ENCODE data around the gene FAM163B. TPM values are rescaled to one million over a fixed set of nuclear protein-coding genes. Genes with fewer than 3 reads are reported as not detected.

FAM163B gene
- total RNA-seq, 1 donor from 2014 or later, result not detected

GRCh38 chr9:133583111-133583510 is 26.1 kb downstream of the FAM163B start:
- Mint-ChIP-seq H3K27me3 (ENCODE audit: low read depth) (peaks cover 13% of the 10 kb centered on the region), H3K4me1 (peaks cover 24% of the 10 kb centered on the region), H3K9me3 (no peaks in the 10 kb centered on the region), H3K4me3 (no peak overlapping the region), H3K27ac (ENCODE audit: unreplicated experiment) (no peak overlapping the region), H3K36me3 (ENCODE audit: low read depth) (no peaks in the 10 kb centered on the region)
- no peak for TF ChIP-seq CTCF (conservative IDR thresholded peaks at IDR 0.05)
- DNase-seq (ENCODE audit: low read depth, low spot score), result no peak

- TF ChIP-seq CTCF (conservative IDR thresholded peaks at IDR 0.05), result no peak
- DNase-seq (ENCODE audit: low read depth, low spot score), result no peak
- H3K36me3 Mint-ChIP-seq (ENCODE audit: low read depth), result no peaks in the 10 kb centered on the region
- H3K27ac Mint-ChIP-seq (ENCODE audit: unreplicated experiment), result no peak overlapping the region
- peaks cover 13% of the 10 kb centered on the region for H3K27me3 Mint-ChIP-seq (ENCODE audit: low read depth)
- H3K4me1 Mint-ChIP-seq, result peaks cover 24% of the 10 kb centered on the region
- no peak overlapping the region for H3K4me3 Mint-ChIP-seq
- no peaks in the 10 kb centered on the region for H3K9me3 Mint-ChIP-seq
Measured at GRCh38 chr9:133582501-133583045, 26.6 kb downstream of the FAM163B start.

GRCh38 chr9:133581513-133582343 is 27.5 kb downstream of the FAM163B start:
- Mint-ChIP-seq H3K4me1 (peaks cover 28% of the 10 kb centered on the region), H3K27ac (ENCODE audit: unreplicated experiment) (no peak overlapping the region), H3K9me3 (no peaks in the 10 kb centered on the region), H3K36me3 (ENCODE audit: low read depth) (no peaks in the 10 kb centered on the region), H3K4me3 (no peak overlapping the region), H3K27me3 (ENCODE audit: low read depth) (peaks cover 16% of the 10 kb centered on the region)
- no peak for TF ChIP-seq CTCF (conservative IDR thresholded peaks at IDR 0.05)
- DNase-seq (ENCODE audit: low read depth, low spot score), result no peak

GRCh38 chr9:133581011-133581410 is 28.2 kb downstream of the FAM163B start:
- no peak overlapping the region for H3K27ac Mint-ChIP-seq (ENCODE audit: unreplicated experiment)
- peaks cover 15% of the 10 kb centered on the region for H3K27me3 Mint-ChIP-seq (ENCODE audit: low read depth)
- TF ChIP-seq CTCF (conservative IDR thresholded peaks at IDR 0.05), result no peak
- H3K4me3 Mint-ChIP-seq, result no peak overlapping the region
- peaks cover 31% of the 10 kb centered on the region for H3K4me1 Mint-ChIP-seq
- DNase-seq (ENCODE audit: low read depth, low spot score), result no peak
- H3K36me3 Mint-ChIP-seq (ENCODE audit: low read depth), result no peaks in the 10 kb centered on the region
- no peaks in the 10 kb centered on the region for H3K9me3 Mint-ChIP-seq

GRCh38 chr9:133580419-133580738 is 28.8 kb downstream of the FAM163B start:
- H3K27ac Mint-ChIP-seq (ENCODE audit: unreplicated experiment), result no peak overlapping the region
- H3K9me3 Mint-ChIP-seq, result no peaks in the 10 kb centered on the region
- peaks cover 29% of the 10 kb centered on the region for H3K4me1 Mint-ChIP-seq
- DNase-seq (ENCODE audit: low read depth, low spot score), result no peak
- no peaks in the 10 kb centered on the region for H3K36me3 Mint-ChIP-seq (ENCODE audit: low read depth)
- peaks cover 11% of the 10 kb centered on the region for H3K27me3 Mint-ChIP-seq (ENCODE audit: low read depth)
- TF ChIP-seq CTCF (conservative IDR thresholded peaks at IDR 0.05), result no peak
- no peak overlapping the region for H3K4me3 Mint-ChIP-seq

Measured in neural crest cell (in vitro differentiated cells).